ENCODE results near the gene MAP3K4. TPM values are rescaled to one million over a fixed set of nuclear protein-coding genes. Genes with fewer than 3 reads are reported as not detected.

The MAP3K4 gene
- total RNA-seq, 1 donor from 2014 or later, result 56.7 TPM

GRCh38 chr6:161073930-161074329 lies 82.4 kb downstream of the MAP3K4 start:
- Histone ChIP-seq H3K9me3 (no peaks in the 10 kb centered on the region), H3K4me1 (no peaks in the 10 kb centered on the region), H3K27me3 (no peaks in the 10 kb centered on the region), H3K36me3 (peaks cover 0 to 28% of the 10 kb centered on the region in 2 donors), H3K27ac (no peak overlapping the region), H3K4me3 (no peak overlapping the region)
- no peak for TF ChIP-seq POLR2AphosphoS5 (IDR thresholded peaks at IDR 0.05; ENCODE audit: insufficient read depth in 1 of 2, low read depth in 1 of 2)
- no peak for TF ChIP-seq POLR2A (IDR thresholded peaks at IDR 0.05)
- TF ChIP-seq, protein P1, sequence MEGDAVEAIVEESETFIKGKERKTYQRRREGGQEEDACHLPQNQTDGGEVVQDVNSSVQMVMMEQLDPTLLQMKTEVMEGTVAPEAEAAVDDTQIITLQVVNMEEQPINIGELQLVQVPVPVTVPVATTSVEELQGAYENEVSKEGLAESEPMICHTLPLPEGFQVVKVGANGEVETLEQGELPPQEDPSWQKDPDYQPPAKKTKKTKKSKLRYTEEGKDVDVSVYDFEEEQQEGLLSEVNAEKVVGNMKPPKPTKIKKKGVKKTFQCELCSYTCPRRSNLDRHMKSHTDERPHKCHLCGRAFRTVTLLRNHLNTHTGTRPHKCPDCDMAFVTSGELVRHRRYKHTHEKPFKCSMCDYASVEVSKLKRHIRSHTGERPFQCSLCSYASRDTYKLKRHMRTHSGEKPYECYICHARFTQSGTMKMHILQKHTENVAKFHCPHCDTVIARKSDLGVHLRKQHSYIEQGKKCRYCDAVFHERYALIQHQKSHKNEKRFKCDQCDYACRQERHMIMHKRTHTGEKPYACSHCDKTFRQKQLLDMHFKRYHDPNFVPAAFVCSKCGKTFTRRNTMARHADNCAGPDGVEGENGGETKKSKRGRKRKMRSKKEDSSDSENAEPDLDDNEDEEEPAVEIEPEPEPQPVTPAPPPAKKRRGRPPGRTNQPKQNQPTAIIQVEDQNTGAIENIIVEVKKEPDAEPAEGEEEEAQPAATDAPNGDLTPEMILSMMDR (IDR thresholded peaks at IDR 0.05), result no peak
- DNase-seq (ENCODE audit: extremely low spot score in 2 of 2), result no peak
- intact Hi-C loops (cut with DNase I), result no loop called here

DNA sequence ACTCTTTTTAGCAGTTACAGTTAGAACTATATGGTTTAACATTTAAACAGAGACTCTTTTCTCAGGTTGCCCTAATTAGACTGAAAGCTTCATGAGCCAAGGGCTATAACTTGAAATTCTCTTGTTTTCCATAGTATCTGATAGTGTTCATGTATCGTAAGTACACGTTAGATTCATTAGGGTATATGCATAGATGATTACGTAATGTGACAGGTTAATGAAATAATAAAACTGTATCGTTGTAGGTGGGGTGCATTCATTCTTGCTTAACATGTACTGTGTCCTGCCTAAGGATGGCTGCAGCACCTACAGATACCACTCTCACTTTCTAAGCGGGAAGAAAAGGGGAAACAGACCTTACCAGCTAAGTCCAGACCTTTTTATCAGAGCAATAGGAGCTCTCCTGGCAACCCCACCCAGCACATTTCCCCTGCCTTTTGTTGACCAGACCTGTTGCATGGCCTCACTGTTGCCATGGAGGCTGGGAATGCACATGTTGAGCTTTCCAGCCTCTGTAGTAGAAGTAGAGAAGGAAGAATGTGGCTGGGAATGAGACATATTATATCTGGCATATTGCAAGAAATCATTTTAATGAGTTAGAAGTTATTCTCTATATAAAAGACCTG lies 83.0 kb downstream of the MAP3K4 start:
- TF ChIP-seq, protein P1 (IDR thresholded peaks at IDR 0.05), result no peak
- TF ChIP-seq POLR2A (IDR thresholded peaks at IDR 0.05), result no peak
- no peak for TF ChIP-seq POLR2AphosphoS5 (IDR thresholded peaks at IDR 0.05; ENCODE audit: insufficient read depth in 1 of 2, low read depth in 1 of 2)
- Histone ChIP-seq H3K4me3 (no peak overlapping the region), H3K36me3 (peaks cover 0 to 28% of the 10 kb centered on the region in 2 donors), H3K9me3 (no peaks in the 10 kb centered on the region), H3K27ac (no peak overlapping the region), H3K27me3 (no peaks in the 10 kb centered on the region), H3K4me1 (no peaks in the 10 kb centered on the region)
- DNase-seq (ENCODE audit: extremely low spot score in 2 of 2), result no peak
- intact Hi-C loops (cut with DNase I), result no loop called here

DNA sequence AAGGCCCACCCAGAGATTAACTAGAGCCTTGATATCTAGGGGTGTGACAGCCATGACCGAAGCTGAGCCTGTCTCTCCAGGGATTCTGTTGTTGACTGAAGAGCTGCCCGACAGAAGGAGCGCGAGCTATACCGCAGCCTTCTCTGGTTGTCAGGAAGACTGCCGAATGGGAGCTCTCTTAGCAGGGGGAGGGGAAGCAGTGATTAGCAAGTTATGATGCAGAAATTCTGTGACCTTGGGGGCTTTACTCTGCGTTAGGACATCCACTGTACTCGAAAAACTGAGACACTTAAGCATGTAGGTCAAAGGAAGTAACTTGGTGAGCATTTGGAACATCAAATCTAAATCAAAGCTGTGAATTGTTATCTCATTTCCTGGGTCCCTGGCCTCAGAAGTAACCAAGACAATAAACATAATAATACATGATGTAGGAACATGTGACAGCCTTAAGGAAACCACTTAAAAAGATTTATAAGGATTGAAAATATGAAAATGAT lies 84.7 kb downstream of the MAP3K4 start:
- no peaks in the 10 kb centered on the region for H3K4me1 ChIP-seq
- no peaks in the 10 kb centered on the region for H3K9me3 ChIP-seq
- intact Hi-C loops (cut with DNase I), result no loop called here
- H3K36me3 ChIP-seq, result peaks cover 0 to 30% of the 10 kb centered on the region in 2 donors
- no peak overlapping the region for H3K4me3 ChIP-seq
- TF ChIP-seq POLR2AphosphoS5 (IDR thresholded peaks at IDR 0.05; ENCODE audit: insufficient read depth in 1 of 2, low read depth in 1 of 2), result no peak
- TF ChIP-seq, protein P1 (IDR thresholded peaks at IDR 0.05), result no peak
- TF ChIP-seq POLR2A (IDR thresholded peaks at IDR 0.05), result no peak
- H3K27ac ChIP-seq, result no peak overlapping the region
- H3K27me3 ChIP-seq, result no peaks in the 10 kb centered on the region
- DNase-seq (ENCODE audit: extremely low spot score in 2 of 2), result no peak

DNA sequence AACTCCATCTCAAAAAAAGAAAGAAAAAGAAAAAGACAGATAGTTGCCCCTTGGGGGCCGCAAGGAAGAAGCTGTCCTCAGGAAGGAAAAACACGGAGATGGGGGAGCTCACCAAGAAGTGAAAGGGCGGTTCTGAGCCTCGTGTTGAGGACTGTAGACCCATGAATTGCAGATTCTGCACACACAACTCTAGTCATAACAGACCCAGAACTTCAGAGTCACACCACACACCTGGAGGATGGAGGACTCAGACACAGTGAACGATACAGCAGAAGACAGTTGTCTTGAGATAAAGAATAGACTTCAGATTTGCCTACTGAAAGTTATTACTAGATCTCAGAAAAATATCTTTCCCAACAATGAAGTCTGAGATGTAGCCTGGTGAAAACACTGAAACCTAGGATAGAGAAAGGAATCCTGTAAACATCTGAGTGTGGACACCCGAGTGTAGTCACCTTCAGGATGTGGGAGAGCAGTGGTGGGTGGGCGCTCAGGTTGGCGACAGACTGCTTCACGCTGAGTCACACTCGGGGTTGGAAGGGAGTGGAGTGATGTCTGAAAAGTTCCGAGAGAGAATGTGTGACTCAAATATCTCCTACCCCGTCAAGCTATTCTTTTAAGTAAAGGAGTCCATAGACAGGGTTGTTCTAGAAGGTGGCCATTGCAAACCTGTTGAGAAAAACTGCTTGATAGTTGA lies 88.1 kb downstream of the MAP3K4 start:
- no peak for DNase-seq (ENCODE audit: extremely low spot score in 2 of 2)
- no peak overlapping the region for H3K27ac ChIP-seq
- no peaks in the 10 kb centered on the region for H3K27me3 ChIP-seq
- intact Hi-C loops (cut with DNase I), result no loop called here
- TF ChIP-seq POLR2A (IDR thresholded peaks at IDR 0.05) (no peak), POLR2AphosphoS5 (IDR thresholded peaks at IDR 0.05; ENCODE audit: insufficient read depth in 1 of 2, low read depth in 1 of 2) (no peak)
- TF ChIP-seq, protein P1 (IDR thresholded peaks at IDR 0.05), result no peak
- H3K4me3 ChIP-seq, result no peak overlapping the region
- no peaks in the 10 kb centered on the region for H3K9me3 ChIP-seq
- peaks cover 0 to 60% of the 10 kb centered on the region in 2 donors for H3K36me3 ChIP-seq
- no peaks in the 10 kb centered on the region for H3K4me1 ChIP-seq

All from vagina (tissue), 2 donors.